ENCODE results near the gene ACSM6. TPM values are rescaled to one million over a fixed set of nuclear protein-coding genes. Genes with fewer than 3 reads are reported as not detected.

ACSM6 gene
- total RNA-seq, 4 donors from 2014 or later = not detected

DNA sequence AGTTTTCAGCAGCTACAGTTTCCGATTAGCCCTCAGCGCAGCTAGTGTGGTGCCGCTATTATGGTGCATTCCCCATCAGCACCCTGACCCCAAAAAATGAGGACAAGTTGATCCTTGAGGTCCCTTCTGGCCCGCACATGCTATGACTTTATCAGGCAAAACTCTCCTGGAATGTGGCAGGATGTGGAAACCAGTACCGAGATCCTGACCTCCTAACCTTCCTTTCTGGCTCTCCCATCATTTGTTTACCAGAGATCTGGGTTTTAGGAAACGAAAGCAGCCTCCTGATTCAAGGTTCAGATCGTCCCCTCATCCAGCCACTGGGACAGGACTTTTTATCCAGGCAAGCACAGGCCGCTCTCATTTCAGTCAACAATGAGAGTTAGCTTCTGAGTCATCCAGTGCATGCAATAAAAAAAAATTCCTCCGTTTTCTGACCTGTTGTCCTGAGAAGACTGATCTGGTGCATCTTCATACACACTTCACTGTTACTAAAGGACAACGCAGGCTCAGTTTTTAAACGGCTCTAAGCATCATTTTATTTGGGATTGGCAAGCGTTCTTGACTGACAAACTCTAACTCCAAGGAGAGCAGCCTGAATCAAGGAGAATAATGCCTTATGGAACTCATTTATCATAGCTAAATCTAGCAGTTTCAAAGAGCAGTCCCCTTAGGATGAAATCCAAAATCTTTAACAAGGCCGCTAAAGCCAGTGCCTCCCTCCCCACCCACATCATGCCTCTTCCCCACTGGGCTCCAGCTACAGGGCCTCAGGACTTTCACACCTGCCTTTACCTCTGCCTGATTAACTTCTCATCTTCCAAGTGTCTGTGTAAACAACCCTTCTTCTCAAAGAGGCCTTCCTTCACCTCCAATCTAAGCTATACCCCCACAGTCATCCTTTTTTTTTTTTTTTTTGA lies 79.6 kb downstream of the ACSM6 start:
- H3K9me3 ChIP-seq = no peaks in the 10 kb centered on the region
- intact Hi-C loops (cut with DNase I; ENCODE audit: low total_unique reads) = no loop called here
- peaks cover 0 to 14% of the 10 kb centered on the region in 2 donors for H3K36me3 ChIP-seq
- peak; percentile 82 to 83 for DNase-seq
- in situ Hi-C loops (cut with MboI; ENCODE audit: low sequenced_read_pairs in 4 of 4) = no loop called here
- H3K27ac ChIP-seq = peak overlapping the region; percentile 80 to 97 (median 92)
- TF ChIP-seq POLR2A (IDR thresholded peaks at IDR 0.05) (peak; percentile 39 to 85), CTCF (IDR thresholded peaks at IDR 0.05 in 4 of 5, conservative IDR thresholded peaks at IDR 0.05 in 1 of 5) (no peak)
- peak overlapping the region; percentile 14 to 52 (median 25) for H3K4me3 ChIP-seq
- peaks cover 69 to 74% of the 10 kb centered on the region in 2 donors for H3K4me1 ChIP-seq
- ATAC-seq = peak; percentile 85
- H3K27me3 ChIP-seq = no peaks in the 10 kb centered on the region

DNA sequence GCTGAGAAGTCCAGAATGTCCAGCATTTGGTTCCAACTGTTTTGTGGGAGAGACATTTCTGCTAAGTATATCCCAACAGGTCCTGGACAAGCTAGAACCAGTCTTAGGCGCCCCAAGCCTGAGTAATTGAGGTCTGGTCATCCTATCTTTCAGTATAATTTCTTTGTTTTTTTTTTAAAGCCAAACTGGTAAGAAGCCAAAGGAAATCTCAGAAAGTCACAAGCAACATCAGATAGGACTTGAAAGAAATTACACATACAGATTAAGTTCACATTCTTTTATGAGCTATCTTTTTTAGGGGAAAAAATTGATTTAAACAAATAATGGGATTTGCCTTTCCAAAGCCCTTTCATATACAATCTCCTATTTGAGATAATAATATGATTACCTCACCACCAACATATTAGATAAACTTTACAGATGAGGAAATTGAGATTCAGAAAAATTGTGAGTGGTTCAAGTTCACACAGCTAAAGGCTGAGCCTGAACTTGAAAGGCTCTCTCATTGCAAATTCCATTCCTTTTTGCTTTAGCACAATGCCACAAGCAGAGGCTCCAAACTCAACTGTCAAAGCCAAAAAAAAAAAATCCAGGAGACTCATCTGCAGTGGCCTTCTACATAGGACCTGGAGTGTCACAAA lies 81.8 kb downstream of the ACSM6 start:
- intact Hi-C loops (cut with DNase I; ENCODE audit: low total_unique reads) = loop anchor here (5.0 kb wide), 1 partner anchor 201 kb away; no protein-coding TSS in a partner anchor

DNA sequence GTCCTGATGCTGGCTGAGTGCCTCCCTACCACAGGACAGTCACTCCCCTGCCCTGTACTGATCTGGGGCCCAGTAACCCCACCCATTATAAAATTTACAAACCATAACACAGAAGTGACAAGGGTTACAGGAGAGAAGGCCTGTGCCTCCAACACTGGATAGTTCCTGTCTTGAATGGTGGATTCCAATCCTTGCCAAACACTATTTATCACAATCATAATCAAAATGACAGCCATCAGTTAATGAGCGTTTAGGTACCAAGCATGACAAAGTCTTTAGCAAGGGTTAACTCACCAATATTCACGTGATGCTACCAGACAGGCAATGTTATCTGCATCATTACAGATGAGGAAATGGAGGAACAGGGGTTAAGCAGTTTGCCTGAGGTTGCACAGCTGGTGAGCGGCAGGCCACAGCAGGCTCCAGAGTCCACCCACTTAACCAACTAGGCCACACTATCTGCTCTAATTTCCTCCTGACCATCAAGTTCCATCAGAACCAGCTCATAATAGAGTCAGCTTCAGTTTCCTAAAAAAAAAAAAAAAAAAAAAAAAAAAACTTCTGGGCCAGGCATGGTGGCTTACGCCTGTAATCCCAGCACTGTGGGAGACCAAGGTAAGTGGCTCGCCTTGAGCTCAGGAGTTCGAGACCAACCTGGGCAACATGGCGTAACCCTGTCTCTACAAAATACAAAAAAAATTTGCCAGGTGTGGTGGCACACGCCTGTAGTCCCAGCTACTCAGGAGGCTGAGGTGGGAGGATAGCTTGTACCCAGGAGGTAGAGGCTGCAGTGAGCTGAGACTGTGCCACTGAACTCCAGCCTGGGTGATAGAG lies 82.5 kb downstream of the ACSM6 start:
- in situ Hi-C loops (cut with MboI; ENCODE audit: low sequenced_read_pairs in 4 of 4) = no loop called here
- TF ChIP-seq POLR2A (IDR thresholded peaks at IDR 0.05) = no peak
- TF ChIP-seq CTCF (IDR thresholded peaks at IDR 0.05 in 4 of 5, conservative IDR thresholded peaks at IDR 0.05 in 1 of 5) = no peak
- no peaks in the 10 kb centered on the region for H3K9me3 ChIP-seq
- H3K4me1 ChIP-seq = peaks cover 87 to 94% of the 10 kb centered on the region in 2 donors
- H3K27me3 ChIP-seq = no peaks in the 10 kb centered on the region
- peak overlapping the region in 3 of 4 donors; percentile 31 to 52 (median 34) for H3K4me3 ChIP-seq
- H3K36me3 ChIP-seq = no peaks in the 10 kb centered on the region
- DNase-seq (no peak), ATAC-seq (peak; percentile 5 to 18)
- intact Hi-C loops (cut with DNase I; ENCODE audit: low total_unique reads) = loop anchor here (5.0 kb wide), 1 partner anchor 201 kb away; no protein-coding TSS in a partner anchor
- H3K27ac ChIP-seq = peak overlapping the region; percentile 80 to 97 (median 92)

More for the DNA sequence above, 81.8 kb downstream of the ACSM6 start:
- Histone ChIP-seq H3K4me3 (peak overlapping the region in 3 of 4 donors; percentile 31 to 52 (median 34)), H3K27me3 (no peaks in the 10 kb centered on the region), H3K27ac (peak overlapping the region; percentile 80 to 97 (median 92)), H3K9me3 (no peaks in the 10 kb centered on the region), H3K36me3 (peaks cover 0 to 3% of the 10 kb centered on the region in 2 donors), H3K4me1 (peaks cover 83 to 90% of the 10 kb centered on the region in 2 donors)
- in situ Hi-C loops (cut with MboI; ENCODE audit: low sequenced_read_pairs in 4 of 4) = no loop called here
- TF ChIP-seq POLR2A (IDR thresholded peaks at IDR 0.05) = peak in 1 of 2 donors; percentile 14
- TF ChIP-seq CTCF (IDR thresholded peaks at IDR 0.05 in 4 of 5, conservative IDR thresholded peaks at IDR 0.05 in 1 of 5) = no peak
- DNase-seq (no peak), ATAC-seq (no peak)

DNA sequence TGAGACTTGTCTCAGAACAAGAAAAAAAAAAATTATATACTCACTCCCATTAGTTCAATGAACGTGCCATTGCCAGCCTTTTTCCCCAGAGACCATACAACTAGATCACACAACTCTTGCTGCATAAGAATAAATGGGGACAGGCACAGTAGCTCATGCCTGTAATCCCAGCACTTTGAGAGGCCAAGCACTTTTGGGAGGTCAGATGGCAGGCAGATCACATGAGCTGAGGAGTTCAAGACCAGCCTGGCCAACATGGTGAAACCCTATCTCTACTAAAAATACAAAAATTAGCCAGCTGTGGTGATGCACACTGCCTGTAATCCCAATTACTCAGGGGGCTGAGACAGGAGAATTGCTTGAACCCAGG lies 83.1 kb downstream of the ACSM6 start:
- DNase-seq (peak in 1 of 2 donors; percentile 79), ATAC-seq (peak; percentile 10 to 34)
- in situ Hi-C loops (cut with MboI; ENCODE audit: low sequenced_read_pairs in 4 of 4) = no loop called here
- Histone ChIP-seq H3K9me3 (no peaks in the 10 kb centered on the region), H3K36me3 (no peaks in the 10 kb centered on the region), H3K4me1 (peaks cover 86 to 95% of the 10 kb centered on the region in 2 donors), H3K27me3 (no peaks in the 10 kb centered on the region), H3K27ac (peak overlapping the region; percentile 80 to 97 (median 92)), H3K4me3 (peak overlapping the region in 2 of 4 donors; percentile 31 to 52)
- TF ChIP-seq CTCF (IDR thresholded peaks at IDR 0.05 in 4 of 5, conservative IDR thresholded peaks at IDR 0.05 in 1 of 5) (no peak), POLR2A (IDR thresholded peaks at IDR 0.05) (peak in 1 of 2 donors; percentile 20)
- intact Hi-C loops (cut with DNase I; ENCODE audit: low total_unique reads) = loop anchor here (5.0 kb wide), 1 partner anchor 200 kb away; no protein-coding TSS in a partner anchor
